HEK293 (cell line): ENCODE measurements around the gene ALS2.

Experiments used
- CTCF ChIA-PET: fragments of 350-600 bp; formaldehyde crosslinking; extraction: SDS; loops from one replicate; lab custom pipeline; 2021; ENCODE audit warnings: antibody characterized with exemption; lab: Yijun Ruan, JAX
- POLR2A ChIA-PET: fragments of 300-600 bp; formaldehyde crosslinking; extraction: SDS; loops from one replicate; lab custom pipeline; 2020; ENCODE audit warnings: antibody characterized with exemption, inconsistent platforms; lab: Yijun Ruan, JAX
- H3K27ac ChIP-seq: fragments of 200-500 bp; sonication (Bioruptor generic); 2 replicates; pipeline ENCODE4 v1.5.1; 2014; ENCODE audit warnings: low read depth, low read length, control low read depth, inconsistent platforms; ENCODE audit errors: extremely low read depth
- H3K36me3 ChIP-seq, 2 experiments: fragments of 200-500 bp in 1 of 2; sonication (Bioruptor generic) in 1 of 2; 1 replicate in 1 of 2; 2 replicates in 1 of 2; pipeline ENCODE4 v1.5.1; 2014 to 2017; ENCODE audit warnings: inconsistent platforms in 2 of 2, low read length in 2 of 2; ENCODE audit not compliant: control insufficient read depth in 2 of 2, insufficient read depth in 1 of 2
- H3K4me1 ChIP-seq: fragments of 200-500 bp; sonication (Bioruptor generic); 2 replicates; pipeline ENCODE4 v1.5.1; 2014; ENCODE audit warnings: mild to moderate bottlenecking, low read length, inconsistent platforms; ENCODE audit not compliant: control insufficient read depth, insufficient read depth
- H3K4me3 ChIP-seq: 2 replicates; pipeline ENCODE4 v1.5.1; 2011; ENCODE audit warnings: low read depth, mild to moderate bottlenecking, control low read depth, low read length, moderate library complexity
- H3K9me3 ChIP-seq: fragments of 200-500 bp; sonication (Bioruptor generic); 2 replicates; pipeline ENCODE4 v1.5.1; 2014; ENCODE audit warnings: low read depth, low read length, inconsistent platforms; ENCODE audit not compliant: control insufficient read depth, insufficient read depth
- HIC1 ChIP-seq: fragments of 450-650 bp; formaldehyde crosslinking; IDR thresholded peaks from 2 replicates; pipeline ENCODE4 v1.5.1; 2016; ENCODE audit warnings: missing biosample characterization, missing genetic modification characterization
- INSM2 ChIP-seq: fragments of 450-650 bp; formaldehyde crosslinking; IDR thresholded peaks from 2 replicates; pipeline ENCODE4 v1.5.1; 2016; ENCODE audit warnings: missing biosample characterization, missing genetic modification characterization
- KLF17 ChIP-seq: fragments of 450-650 bp; formaldehyde crosslinking; IDR thresholded peaks from 2 replicates; pipeline ENCODE4 v1.5.1; 2016; ENCODE audit warnings: missing biosample characterization, missing genetic modification characterization
- KLF8 ChIP-seq: fragments of 450-650 bp; formaldehyde crosslinking; IDR thresholded peaks from 2 replicates; pipeline ENCODE4 v1.5.1; 2016; ENCODE audit warnings: missing biosample characterization, missing genetic modification characterization
- WT1 ChIP-seq: fragments of 450-650 bp; formaldehyde crosslinking; IDR thresholded peaks from 2 replicates; pipeline ENCODE4 v1.5.1; 2016; ENCODE audit warnings: missing biosample characterization, missing genetic modification characterization
- ZBTB49 ChIP-seq: fragments of 450-650 bp; formaldehyde crosslinking; IDR thresholded peaks from 2 replicates; pipeline ENCODE4 v1.5.1; 2016; ENCODE audit warnings: missing biosample characterization, missing genetic modification characterization, low read depth
- ZNF19 ChIP-seq: fragments of 450-650 bp; formaldehyde crosslinking; IDR thresholded peaks from 2 replicates; pipeline ENCODE4; 2016; ENCODE audit warnings: missing biosample characterization, missing genetic modification characterization, low read depth
- ZNF274 ChIP-seq, 2 experiments: fragments of 200-500 bp in 1 of 2; fragments of 450-650 bp in 1 of 2; sonication (Bioruptor generic) in 1 of 2; formaldehyde crosslinking in 1 of 2; IDR thresholded peaks; 2 replicates each; pipeline versions ENCODE4 v1.5.1 to v1.6.1; 2014 to 2016; ENCODE audit warnings: borderline replicate concordance in 1 of 2, inconsistent platforms in 1 of 2, low read length in 1 of 2, missing biosample characterization in 1 of 2, missing genetic modification characterization in 1 of 2
- ZNF292 ChIP-seq: fragments of 450-650 bp; formaldehyde crosslinking; IDR thresholded peaks from 2 replicates; pipeline ENCODE4 v1.5.1; 2016; ENCODE audit warnings: low read depth, missing biosample characterization, missing genetic modification characterization, borderline replicate concordance
- ZNF518A ChIP-seq: fragments of 450-650 bp; formaldehyde crosslinking; conservative IDR thresholded peaks from 2 replicates; pipeline ENCODE4 v1.5.1; 2016; ENCODE audit warnings: low read depth, missing biosample characterization, missing genetic modification characterization
- ZNF585B ChIP-seq: fragments of 450-650 bp; formaldehyde crosslinking; IDR thresholded peaks from 2 replicates; pipeline ENCODE4 v1.5.1; 2016; ENCODE audit warnings: missing biosample characterization, missing genetic modification characterization
- ZNF670 ChIP-seq: fragments of 450-650 bp; formaldehyde crosslinking; IDR thresholded peaks from 2 replicates; pipeline ENCODE4 v1.5.1; 2016; ENCODE audit warnings: missing biosample characterization, missing genetic modification characterization, low read depth
- ZSCAN16 ChIP-seq: fragments of 450-650 bp; formaldehyde crosslinking; IDR thresholded peaks from 2 replicates; pipeline ENCODE4 v1.5.1; 2016; ENCODE audit warnings: missing biosample characterization, missing genetic modification characterization

ALS2 gene

GRCh38 chr2:201664334-201664733, 116.4 kb downstream of the ALS2 start (continued):
- TF ChIP-seq ZNF585B (tag by site-specific recombination) (no peak), ZNF670 (tag by site-specific recombination) (no peak), ZNF518A (tag by site-specific recombination) (no peak)
- TF ChIP-seq, all 188 proteins: peak for 0

GRCh38 chr2:201661366-201661765, 119.4 kb downstream of the ALS2 start:
- POLR2A ChIA-PET = no interaction called here
- CTCF ChIA-PET = no interaction called here
- TF ChIP-seq ZSCAN16 (tag by site-specific recombination) (no peak), ZNF274 (IDR thresholded peaks at IDR 0.05; ENCODE audit: low read length) (no peak), ZNF274 (tag by site-specific recombination; IDR thresholded peaks at IDR 0.05; ENCODE audit: borderline replicate concordance) (no peak), HIC1 (tag by site-specific recombination) (no peak), ZNF19 (tag by site-specific recombination) (no peak), INSM2 (tag by site-specific recombination) (no peak), KLF8 (tag by site-specific recombination) (no peak)
- TF ChIP-seq, all 188 proteins: peak for 0

GRCh38 chr2:201660293-201660895, 120.3 kb downstream of the ALS2 start:
- no peaks in the 10 kb centered on the region for H3K36me3 ChIP-seq
- ChIA-PET CTCF (no interaction called here), POLR2A (no interaction called here)
- H3K4me1 ChIP-seq = no peaks in the 10 kb centered on the region
- H3K4me3 ChIP-seq = no peak overlapping the region
- no peak overlapping the region for H3K27ac ChIP-seq
- no peaks in the 10 kb centered on the region for H3K9me3 ChIP-seq
- no peak for TF ChIP-seq ZNF518A (tag by site-specific recombination)
- no peak for TF ChIP-seq KLF17 (tag by site-specific recombination)
- no peak for TF ChIP-seq WT1 (tag by site-specific recombination)
- no peak for TF ChIP-seq ZNF292 (tag by site-specific recombination)
- no peak for TF ChIP-seq ZBTB49

More at GRCh38 chr2:201661366-201661765, 119.4 kb downstream of the ALS2 start:
- H3K36me3 ChIP-seq = no peaks in the 10 kb centered on the region
- no peaks in the 10 kb centered on the region for H3K4me1 ChIP-seq
- no peak overlapping the region for H3K27ac ChIP-seq
- no peaks in the 10 kb centered on the region for H3K9me3 ChIP-seq
- no peak overlapping the region for H3K4me3 ChIP-seq
